Erythroblast (primary cell): ENCODE results near the gene IFI27L2.

ENCODE experiments used
- DNase-seq, 2 experiments: peaks; one replicate each; lab custom pipeline; 2025; lab: John Stamatoyannopoulos, UW
- GATA1 ChIP-seq: IDR thresholded peaks from 2 replicates; pipeline ENCODE4 v1.6.1; 2011; ENCODE audit warnings: low read depth, mild to moderate bottlenecking, control low read depth, low read length, moderate library complexity
- POLR2A ChIP-seq: IDR thresholded peaks from 2 replicates; pipeline ENCODE4 v1.6.1; 2011; ENCODE audit warnings: mild to moderate bottlenecking, low read length

IFI27L2 gene

GRCh38 chr14:94129111-94129757, at the start of gene IFI27L2:
TSS of gene IFI27L2 (minus strand) at chr14:94129604. CDS start at chr14:94129564, 40 bp downstream.
- DNase-seq: peak; percentile 64 to 75
- TF ChIP-seq GATA1: no peak
- TF ChIP-seq POLR2A: peak; percentile 31

- no peak for TF ChIP-seq GATA1
- TF ChIP-seq POLR2A: no peak
- no peak for DNase-seq
These were observed 48.4 kb upstream of the IFI27L2 start for GRCh38 chr14:94177806-94178205.

- DNase-seq: no peak
These were observed 47.4 kb upstream of the IFI27L2 start for GRCh38 chr14:94176808-94177207.

GRCh38 chr14:94175747-94176146, 46.3 kb upstream of the IFI27L2 start:
- TF ChIP-seq GATA1: no peak
- TF ChIP-seq POLR2A: no peak
- no peak for DNase-seq

More at GRCh38 chr14:94176808-94177207, 47.4 kb upstream of the IFI27L2 start:
- TF ChIP-seq GATA1 (no peak), POLR2A (no peak)

- TF ChIP-seq POLR2A (no peak), GATA1 (no peak)
- DNase-seq: no peak
These were observed 45.8 kb upstream of the IFI27L2 start for GRCh38 chr14:94175011-94175745.

GRCh38 chr14:94174604-94175010, 45.2 kb upstream of the IFI27L2 start:
- no peak for TF ChIP-seq POLR2A
- TF ChIP-seq GATA1: no peak

GRCh38 chr14:94173885-94174603, 44.6 kb upstream of the IFI27L2 start, which contains the start of gene PPP4R4:
TSS of gene PPP4R4 (plus strand) at chr14:94174322. CDS start at chr14:94174466, 144 bp downstream.
- DNase-seq: peak; percentile 83 to 91
- TF ChIP-seq POLR2A (no peak), GATA1 (no peak)

More at GRCh38 chr14:94174604-94175010, 45.2 kb upstream of the IFI27L2 start:
- DNase-seq: no peak

- peak; percentile 25 to 41 for DNase-seq
- TF ChIP-seq GATA1: no peak
- TF ChIP-seq POLR2A: no peak
These were observed 44.1 kb upstream of the IFI27L2 start for GRCh38 chr14:94173471-94173884.

- TF ChIP-seq GATA1: no peak
- TF ChIP-seq POLR2A: no peak
- no peak for DNase-seq
These were observed 43.1 kb upstream of the IFI27L2 start for GRCh38 chr14:94172545-94172944.

- TF ChIP-seq GATA1 (no peak), POLR2A (no peak)
- no peak for DNase-seq
These were observed 41.8 kb upstream of the IFI27L2 start for GRCh38 chr14:94171208-94171607.

- DNase-seq: no peak
- no peak for TF ChIP-seq POLR2A
These were observed 40.7 kb upstream of the IFI27L2 start for GRCh38 chr14:94170136-94170535.

GRCh38 chr14:94165744-94166143, 36.3 kb upstream of the IFI27L2 start:
- no peak for DNase-seq
- TF ChIP-seq GATA1: no peak
- no peak for TF ChIP-seq POLR2A

GRCh38 chr14:94164685-94165431, 35.5 kb upstream of the IFI27L2 start:
- DNase-seq: no peak
- TF ChIP-seq POLR2A (no peak), GATA1 (no peak)

GRCh38 chr14:94163796-94164195, 34.4 kb upstream of the IFI27L2 start:
- TF ChIP-seq POLR2A: no peak
- no peak for TF ChIP-seq GATA1
- DNase-seq: no peak

- no peak for TF ChIP-seq POLR2A
- TF ChIP-seq GATA1: no peak
- no peak for DNase-seq
These were observed 33.1 kb upstream of the IFI27L2 start for GRCh38 chr14:94162466-94162865.
